Caco-2 (cell line): ENCODE results near the gene PRRT1B. TPM values are rescaled to one million over a fixed set of nuclear protein-coding genes. Genes with fewer than 3 reads are reported as not detected.

Experiments used
- BruUV-seq: library from RNA; stranded (reverse); fragments of 400-500 nt; replicated peaks from 2 replicates; lab custom pipeline; 2021; lab: Mats Ljungman, UMichigan
- CTCF ChIA-PET: fragments of 300-600 bp; sonication (Branson Sonifier 250); formaldehyde crosslinking; loops from one replicate; lab custom pipeline; 2022; ENCODE audit warnings: antibody characterized with exemption; lab: Charles Lee
- POLR2A ChIA-PET: fragments of 300-600 bp; sonication (Branson Sonifier 250); formaldehyde crosslinking; loops from one replicate; lab custom pipeline; 2022; ENCODE audit warnings: antibody characterized with exemption; lab: Charles Lee
- DNase-seq, 2 experiments: peaks; one replicate each; pipeline versions ENCODE4 v3.0.0 to v3.0.0-alpha.2; 2020 to 2022
- H3K27me3 ChIP-seq: replicated peaks from 2 replicates; pipeline ENCODE4 v1.6.0; 2011; ENCODE audit warnings: low read length; ENCODE audit not compliant: control insufficient read depth, insufficient read depth
- H3K36me3 ChIP-seq: 2 replicates; pipeline ENCODE4 v1.5.1; 2011; ENCODE audit warnings: low read length; ENCODE audit not compliant: control insufficient read depth, insufficient read depth
- H3K4me1 ChIP-seq: fragments of 250-450 bp; sonication (Bioruptor Pico); 2 replicates; pipeline ENCODE4 v1.5.1; 2020; ENCODE audit warnings: mild to moderate bottlenecking
- H3K4me3 ChIP-seq: 2 replicates; pipeline ENCODE4 v1.5.1; 2011; ENCODE audit warnings: low read depth, mild to moderate bottlenecking, control low read depth, low read length
- H3K9me3 ChIP-seq: fragments of 250-450 bp; sonication (Bioruptor Pico); 2 replicates; pipeline ENCODE4 v1.5.1; 2020; ENCODE audit warnings: mild to moderate bottlenecking, moderate library complexity
- H3K27ac Mint-ChIP-seq: one replicate; pipeline ENCODE4 v1.8.0; 2022; ENCODE audit warnings: mixed read lengths; ENCODE audit not compliant: unreplicated experiment
- H3K27me3 Mint-ChIP-seq: one replicate; pipeline ENCODE4 v1.8.0; 2022; ENCODE audit warnings: mixed read lengths; ENCODE audit not compliant: insufficient read depth, unreplicated experiment
- H3K36me3 Mint-ChIP-seq: one replicate; pipeline ENCODE4 v1.8.0; 2022; ENCODE audit warnings: mild to moderate bottlenecking, mixed read lengths; ENCODE audit not compliant: insufficient read depth, unreplicated experiment
- H3K4me1 Mint-ChIP-seq: one replicate; pipeline ENCODE4 v1.8.0; 2022; ENCODE audit warnings: low read depth, mixed read lengths; ENCODE audit not compliant: unreplicated experiment
- H3K4me3 Mint-ChIP-seq: one replicate; pipeline ENCODE4 v1.8.0; 2022; ENCODE audit warnings: mild to moderate bottlenecking, moderate library complexity, mixed read lengths; ENCODE audit not compliant: unreplicated experiment
- H3K9me3 Mint-ChIP-seq: one replicate; pipeline ENCODE4 v1.8.0; 2022; ENCODE audit warnings: mixed read lengths; ENCODE audit not compliant: unreplicated experiment
- intact Hi-C: fragments of 100-400 bp; cut with micrococcal nuclease; formaldehyde crosslinking; loops from one replicate; pipeline ENCODE4 v1.10.0; 2022; ENCODE audit not compliant: unreplicated experiment
- total RNA-seq: library from RNA; stranded (reverse); gene quantifications from 2 replicates; pipeline ENCODE4 v1.2.3, GENCODE V29; 2022
- TF ChIP-seq, protein P1 (sequence below), 2 experiments: fragments of 200-600 bp in 1 of 2; IDR thresholded peaks; 1 replicate in 1 of 2; 2 replicates in 1 of 2; pipeline versions ENCODE4 v1.5.1 to v1.8.0; 2011 to 2022; ENCODE audit warnings: antibody characterized with exemption in 1 of 2, control low read depth in 1 of 2, inconsistent platforms in 1 of 2, low read depth in 1 of 2, low read length in 1 of 2, mild to moderate bottlenecking in 1 of 2, moderate library complexity in 1 of 2; ENCODE audit not compliant: insufficient read depth in 1 of 2, severe bottlenecking in 1 of 2, unreplicated experiment in 1 of 2

PRRT1B gene
- total RNA-seq, 1 experiment from 2014 or later: 6.5 TPM

GRCh38 chr9:131521203-131521602 lies 24.1 kb upstream of the PRRT1B start:
- intact Hi-C loops: no loop called here
- Mint-ChIP-seq H3K4me1 (no peaks in the 10 kb centered on the region), H3K27me3 (no peaks in the 10 kb centered on the region), H3K36me3 (peaks cover 49% of the 10 kb centered on the region), H3K4me3 (no peak overlapping the region), H3K27ac (no peak overlapping the region), H3K9me3 (no peaks in the 10 kb centered on the region)
- no TSS peak for BruUV-seq
- TF ChIP-seq, protein P1, sequence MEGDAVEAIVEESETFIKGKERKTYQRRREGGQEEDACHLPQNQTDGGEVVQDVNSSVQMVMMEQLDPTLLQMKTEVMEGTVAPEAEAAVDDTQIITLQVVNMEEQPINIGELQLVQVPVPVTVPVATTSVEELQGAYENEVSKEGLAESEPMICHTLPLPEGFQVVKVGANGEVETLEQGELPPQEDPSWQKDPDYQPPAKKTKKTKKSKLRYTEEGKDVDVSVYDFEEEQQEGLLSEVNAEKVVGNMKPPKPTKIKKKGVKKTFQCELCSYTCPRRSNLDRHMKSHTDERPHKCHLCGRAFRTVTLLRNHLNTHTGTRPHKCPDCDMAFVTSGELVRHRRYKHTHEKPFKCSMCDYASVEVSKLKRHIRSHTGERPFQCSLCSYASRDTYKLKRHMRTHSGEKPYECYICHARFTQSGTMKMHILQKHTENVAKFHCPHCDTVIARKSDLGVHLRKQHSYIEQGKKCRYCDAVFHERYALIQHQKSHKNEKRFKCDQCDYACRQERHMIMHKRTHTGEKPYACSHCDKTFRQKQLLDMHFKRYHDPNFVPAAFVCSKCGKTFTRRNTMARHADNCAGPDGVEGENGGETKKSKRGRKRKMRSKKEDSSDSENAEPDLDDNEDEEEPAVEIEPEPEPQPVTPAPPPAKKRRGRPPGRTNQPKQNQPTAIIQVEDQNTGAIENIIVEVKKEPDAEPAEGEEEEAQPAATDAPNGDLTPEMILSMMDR (IDR thresholded peaks at IDR 0.05; ENCODE audit: insufficient read depth in 1 of 2, low read depth in 1 of 2, low read length in 1 of 2, severe bottlenecking in 1 of 2, unreplicated experiment in 1 of 2): no peak
- Histone ChIP-seq H3K4me3 (no peak overlapping the region), H3K36me3 (peaks cover 5% of the 10 kb centered on the region), H3K9me3 (no peaks in the 10 kb centered on the region), H3K27me3 (no peaks in the 10 kb centered on the region), H3K4me1 (no peaks in the 10 kb centered on the region)
- CTCF ChIA-PET: no interaction called here
- POLR2A ChIA-PET: no interaction called here
- DNase-seq: no peak

GRCh38 chr9:131521822-131522221 lies 23.5 kb upstream of the PRRT1B start:
- Mint-ChIP-seq H3K27ac (no peak overlapping the region), H3K9me3 (no peaks in the 10 kb centered on the region), H3K4me1 (no peaks in the 10 kb centered on the region), H3K36me3 (peaks cover 55% of the 10 kb centered on the region), H3K4me3 (no peak overlapping the region), H3K27me3 (no peaks in the 10 kb centered on the region)
- TF ChIP-seq, protein P1 (IDR thresholded peaks at IDR 0.05; ENCODE audit: insufficient read depth in 1 of 2, low read depth in 1 of 2, low read length in 1 of 2, severe bottlenecking in 1 of 2, unreplicated experiment in 1 of 2): no peak
- no peaks in the 10 kb centered on the region for H3K9me3 ChIP-seq
- H3K36me3 ChIP-seq: peaks cover 5% of the 10 kb centered on the region
- intact Hi-C loops: no loop called here
- no peak for DNase-seq
- POLR2A ChIA-PET: no interaction called here
- no TSS peak for BruUV-seq
- H3K4me3 ChIP-seq: no peak overlapping the region
- H3K4me1 ChIP-seq: no peaks in the 10 kb centered on the region
- CTCF ChIA-PET: no interaction called here
- no peaks in the 10 kb centered on the region for H3K27me3 ChIP-seq

GRCh38 chr9:131522257-131523085 lies 22.9 kb upstream of the PRRT1B start:
- ChIA-PET CTCF (no interaction called here), POLR2A (no interaction called here)
- no peak overlapping the region for H3K4me3 ChIP-seq
- intact Hi-C loops: no loop called here
- no peaks in the 10 kb centered on the region for H3K4me1 ChIP-seq
- no TSS peak for BruUV-seq
- H3K9me3 ChIP-seq: no peaks in the 10 kb centered on the region
- no peaks in the 10 kb centered on the region for H3K9me3 Mint-ChIP-seq
- DNase-seq: no peak
- H3K27me3 Mint-ChIP-seq: no peaks in the 10 kb centered on the region
- H3K27me3 ChIP-seq: no peaks in the 10 kb centered on the region
- TF ChIP-seq, protein P1 (IDR thresholded peaks at IDR 0.05; ENCODE audit: insufficient read depth in 1 of 2, low read depth in 1 of 2, low read length in 1 of 2, severe bottlenecking in 1 of 2, unreplicated experiment in 1 of 2): no peak
- H3K27ac Mint-ChIP-seq: no peak overlapping the region
- H3K36me3 ChIP-seq: peaks cover 5% of the 10 kb centered on the region
- peak overlapping the region; percentile 39 for H3K4me3 Mint-ChIP-seq
- H3K4me1 Mint-ChIP-seq: no peaks in the 10 kb centered on the region
- peaks cover 60% of the 10 kb centered on the region for H3K36me3 Mint-ChIP-seq
